Measurements from ENCODE around the gene IFITM5. TPM values are rescaled to one million over a fixed set of nuclear protein-coding genes. Genes with fewer than 3 reads are reported as not detected.
A peak's percentile ranks its signal among the peaks of the same experiment; 100 is the strongest.
"Not testable (repeated sequence)": the region's sequence is repeated elsewhere in the genome, so short reads cannot be mapped to it uniquely, and the experiment has no call there.

Gene IFITM5
- total RNA-seq, 1 experiment from 2014 or later = not detected

DNA sequence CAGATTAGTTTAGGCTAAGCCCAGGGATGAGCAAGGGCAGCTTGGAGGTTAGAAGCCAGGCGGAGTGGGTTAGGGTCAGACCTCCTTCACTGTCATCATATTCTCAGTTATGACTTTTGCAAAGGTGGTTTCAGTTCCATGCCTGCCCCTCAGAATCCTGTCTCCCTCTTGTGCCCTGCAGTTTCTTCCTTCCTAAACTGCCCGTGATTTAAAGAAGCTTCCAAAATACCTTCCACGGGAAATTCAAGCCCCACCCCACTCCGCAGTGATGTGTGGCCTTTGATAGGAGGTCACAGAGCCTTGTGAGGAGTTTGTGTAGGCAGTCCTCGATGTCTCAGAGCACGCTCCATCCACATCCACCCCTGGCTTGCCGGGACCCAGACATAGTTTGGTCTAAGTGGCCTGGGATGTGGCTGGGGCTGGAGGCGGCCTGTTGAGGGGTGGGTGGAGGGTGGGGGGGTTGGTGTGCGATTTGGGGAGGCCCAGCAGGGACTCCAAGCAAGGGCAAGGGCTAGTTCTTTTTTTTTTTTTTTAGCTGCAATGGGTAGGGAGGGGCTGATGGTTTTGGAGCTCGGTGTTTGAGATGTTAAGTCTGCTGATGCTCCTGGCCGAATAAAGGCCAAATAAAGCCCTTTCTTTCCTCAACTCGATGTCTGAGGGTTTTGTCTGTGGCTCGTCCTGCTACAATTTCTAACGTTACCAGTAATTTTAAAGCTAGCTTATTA lies 12.9 kb upstream of the IFITM5 start:
- H3K4me3 Mint-ChIP-seq = peak overlapping the region; percentile 62 to 67

DNA sequence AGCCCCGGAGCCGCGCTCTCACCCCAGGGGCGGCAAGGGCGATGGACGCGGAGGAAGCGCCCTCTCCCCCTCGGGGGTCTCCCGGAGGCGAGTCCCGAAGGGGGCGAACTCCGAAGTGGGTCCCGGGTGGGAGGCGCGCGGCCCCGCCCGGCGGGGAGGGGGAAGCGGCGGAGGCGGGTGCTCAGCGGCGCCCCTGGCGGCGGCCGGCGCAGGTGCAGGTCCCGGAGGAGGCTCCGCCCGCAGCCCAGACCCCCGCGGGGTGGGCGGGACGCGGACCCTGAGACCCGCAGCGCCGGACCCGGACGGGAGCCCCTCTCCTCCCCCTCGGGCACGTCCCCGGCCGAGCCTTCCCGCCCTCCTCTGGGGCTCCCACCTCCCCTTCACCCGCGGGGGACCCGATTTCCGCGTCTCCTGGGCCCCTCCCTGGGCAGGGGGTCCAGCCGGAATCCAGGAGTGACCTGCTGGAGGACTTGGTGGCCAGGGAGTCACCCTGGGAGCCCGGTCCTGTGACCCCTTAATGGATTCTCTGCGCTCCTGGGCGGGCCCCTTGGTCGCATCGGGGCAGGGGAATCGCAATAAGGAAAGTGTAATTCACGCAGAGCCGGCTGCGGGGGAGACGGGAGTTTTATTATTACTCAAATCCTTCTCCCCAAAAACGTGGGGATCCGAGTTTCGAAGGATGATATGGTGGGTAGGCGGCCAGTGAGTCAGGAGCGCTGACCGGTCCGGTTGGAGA lies 11.9 kb upstream of the IFITM5 start:
- not testable (repeated sequence) for H3K23ac ChIP-seq (ENCODE audit: insufficient read length, low read depth, low read length); H2BK5ac ChIP-seq (ENCODE audit: insufficient read length, low read length); H3K79me2 ChIP-seq (ENCODE audit: insufficient read depth, low read length); H3K27ac Mint-ChIP-seq; H4K20me1 ChIP-seq (ENCODE audit: control insufficient read depth, insufficient read depth, insufficient read length); H3K27me3 ChIP-seq (ENCODE audit: insufficient read depth, low read length); H3K56ac ChIP-seq (ENCODE audit: insufficient read length, low read depth, low read length); H3K79me1 ChIP-seq (ENCODE audit: insufficient read depth, low read depth, low read length, poor library complexity, severe bottlenecking); DNase-seq; H3K27ac ChIP-seq (ENCODE audit: insufficient read length, low read depth, low read length); H3K9me3 Mint-ChIP-seq; H2BK15ac ChIP-seq (ENCODE audit: low read depth, low read length); H3K4me2 ChIP-seq (ENCODE audit: insufficient read depth, insufficient read length, low read length); H3K14ac ChIP-seq (ENCODE audit: insufficient read depth, low read length); H3K4ac ChIP-seq (ENCODE audit: low read depth, low read length); H2BK12ac ChIP-seq (ENCODE audit: insufficient read length, low read depth, low read length); H2AFZ ChIP-seq (ENCODE audit: low read length); H2BK20ac ChIP-seq (ENCODE audit: low read depth, low read length, poor library complexity, severe bottlenecking); H3K27me3 Mint-ChIP-seq (ENCODE audit: low read depth); H3K9me3 ChIP-seq (ENCODE audit: control insufficient read depth, low read depth, low read length); H4K8ac ChIP-seq (replicated peaks; ENCODE audit: insufficient read length, low read depth, low read length); H3K18ac ChIP-seq (ENCODE audit: insufficient read length, low read depth, low read length); H3T11ph ChIP-seq (ENCODE audit: low read length); H4K5ac ChIP-seq (ENCODE audit: insufficient read length, low read depth, low read length); H3K9ac ChIP-seq (ENCODE audit: extremely low read depth, insufficient read length, low read length); H4K91ac ChIP-seq (ENCODE audit: insufficient read length, low read depth, low read length); H2AK5ac ChIP-seq (ENCODE audit: insufficient read length, low read length); H2BK120ac ChIP-seq (ENCODE audit: low read depth, low read length, poor library complexity, severe bottlenecking)
- H3K4me1 Mint-ChIP-seq = peaks cover 52 to 72% of the 10 kb centered on the region in 2 experiments
- H3K36me3 Mint-ChIP-seq (ENCODE audit: insufficient read depth in 1 of 3, low read depth in 3 of 3) = peaks cover 4 to 15% (median 11%) of the 10 kb centered on the region in 3 experiments; a peak in 6 of 7 replicates
- peak overlapping the region; percentile 62 to 67; a peak in 4 of 5 replicates for H3K4me3 Mint-ChIP-seq
- H3K4me1 ChIP-seq (ENCODE audit: insufficient read depth, low read length) = peaks cover 15% of the 10 kb centered on the region; the same call in 1 of the 2 replicates
- H3K23me2 ChIP-seq (ENCODE audit: insufficient read length, low read depth, low read length, poor library complexity, severe bottlenecking) = peaks cover 23% of the 10 kb centered on the region
- WGBS (ENCODE audit: extremely low coverage, insufficient read length, low lambda C conversion rate) = no CpG with 5 or more reads among the region's 71 CpGs

More for the DNA sequence above, 12.9 kb upstream of the IFITM5 start:
- Histone ChIP-seq H4K91ac (ENCODE audit: insufficient read length, low read depth, low read length) (no peak overlapping the region), H2BK15ac (ENCODE audit: low read depth, low read length) (no peak overlapping the region), H3K79me2 (ENCODE audit: insufficient read depth, low read length) (peaks cover 6% of the 10 kb centered on the region; the same call in 1 of the 2 replicates), H4K8ac (replicated peaks; ENCODE audit: insufficient read length, low read depth, low read length) (no peak overlapping the region), H2BK20ac (ENCODE audit: low read depth, low read length, poor library complexity, severe bottlenecking) (no peak overlapping the region), H2BK120ac (ENCODE audit: low read depth, low read length, poor library complexity, severe bottlenecking) (no peak overlapping the region), H3K23me2 (ENCODE audit: insufficient read length, low read depth, low read length, poor library complexity, severe bottlenecking) (peaks cover 28% of the 10 kb centered on the region), H3K4ac (ENCODE audit: low read depth, low read length) (no peak overlapping the region), H2AK5ac (ENCODE audit: insufficient read length, low read length) (no peak overlapping the region), H3K23ac (ENCODE audit: insufficient read length, low read depth, low read length) (no peak overlapping the region), H3K4me2 (ENCODE audit: insufficient read depth, insufficient read length, low read length) (no peak overlapping the region), H4K5ac (ENCODE audit: insufficient read length, low read depth, low read length) (no peak overlapping the region), H2BK5ac (ENCODE audit: insufficient read length, low read length) (no peak overlapping the region), H2AFZ (ENCODE audit: low read length) (no peak overlapping the region), H3K9ac (ENCODE audit: extremely low read depth, insufficient read length, low read length) (no peak overlapping the region), H4K20me1 (ENCODE audit: control insufficient read depth, insufficient read depth, insufficient read length) (no peaks in the 10 kb centered on the region), H3T11ph (ENCODE audit: low read length) (no peak overlapping the region), H3K27ac (ENCODE audit: insufficient read length, low read depth, low read length) (no peak overlapping the region), H2BK12ac (ENCODE audit: insufficient read length, low read depth, low read length) (no peak overlapping the region), H3K56ac (ENCODE audit: insufficient read length, low read depth, low read length) (no peak overlapping the region), H3K4me1 (ENCODE audit: insufficient read depth, low read length) (peaks cover 11% of the 10 kb centered on the region; the same call in 1 of the 2 replicates), H3K14ac (ENCODE audit: insufficient read depth, low read length) (no peak overlapping the region), H3K9me3 (ENCODE audit: control insufficient read depth, low read depth, low read length) (no peaks in the 10 kb centered on the region), H3K79me1 (ENCODE audit: insufficient read depth, low read depth, low read length, poor library complexity, severe bottlenecking) (peaks cover 2% of the 10 kb centered on the region), H3K18ac (ENCODE audit: insufficient read length, low read depth, low read length) (no peak overlapping the region), H3K27me3 (ENCODE audit: insufficient read depth, low read length) (no peaks in the 10 kb centered on the region)
- peaks cover 53 to 72% of the 10 kb centered on the region in 2 experiments for H3K4me1 Mint-ChIP-seq
- no peaks in the 10 kb centered on the region for H3K27me3 Mint-ChIP-seq (ENCODE audit: low read depth)
- WGBS (ENCODE audit: extremely low coverage, insufficient read length, low lambda C conversion rate) = no CpG with 5 or more reads among the region's 14 CpGs
- H3K27ac Mint-ChIP-seq = peak overlapping the region in 1 of 3 experiments; percentile 48; a peak in 1 of 7 replicates
- TF ChIP-seq, protein P1, sequence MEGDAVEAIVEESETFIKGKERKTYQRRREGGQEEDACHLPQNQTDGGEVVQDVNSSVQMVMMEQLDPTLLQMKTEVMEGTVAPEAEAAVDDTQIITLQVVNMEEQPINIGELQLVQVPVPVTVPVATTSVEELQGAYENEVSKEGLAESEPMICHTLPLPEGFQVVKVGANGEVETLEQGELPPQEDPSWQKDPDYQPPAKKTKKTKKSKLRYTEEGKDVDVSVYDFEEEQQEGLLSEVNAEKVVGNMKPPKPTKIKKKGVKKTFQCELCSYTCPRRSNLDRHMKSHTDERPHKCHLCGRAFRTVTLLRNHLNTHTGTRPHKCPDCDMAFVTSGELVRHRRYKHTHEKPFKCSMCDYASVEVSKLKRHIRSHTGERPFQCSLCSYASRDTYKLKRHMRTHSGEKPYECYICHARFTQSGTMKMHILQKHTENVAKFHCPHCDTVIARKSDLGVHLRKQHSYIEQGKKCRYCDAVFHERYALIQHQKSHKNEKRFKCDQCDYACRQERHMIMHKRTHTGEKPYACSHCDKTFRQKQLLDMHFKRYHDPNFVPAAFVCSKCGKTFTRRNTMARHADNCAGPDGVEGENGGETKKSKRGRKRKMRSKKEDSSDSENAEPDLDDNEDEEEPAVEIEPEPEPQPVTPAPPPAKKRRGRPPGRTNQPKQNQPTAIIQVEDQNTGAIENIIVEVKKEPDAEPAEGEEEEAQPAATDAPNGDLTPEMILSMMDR (conservative IDR thresholded peaks at IDR 0.05) = no peak
- DNase-seq = no peak
- peaks cover 6 to 19% (median 11%) of the 10 kb centered on the region in 3 experiments for H3K36me3 Mint-ChIP-seq (ENCODE audit: insufficient read depth in 1 of 3, low read depth in 3 of 3)
- H3K9me3 Mint-ChIP-seq = no peaks in the 10 kb centered on the region; a peak in 1 of 5 replicates
